GM18858 (cell line): Measurements from ENCODE around the gene CACFD1.
"Not testable (repeated sequence)": the region's sequence is repeated elsewhere in the genome, so short reads cannot be mapped to it uniquely, and the experiment has no call there.

Experiments
- ATAC-seq: cut with Tn5 transposase; IDR thresholded peaks from one replicate; pipeline ENCODE4 v1.9.1; 2021; ENCODE audit not compliant: unreplicated experiment

CACFD1 gene

GRCh38 chr9:133439337-133439736, 20.4 kb upstream of the CACFD1 start:
- ATAC-seq = no peak

- no peak for ATAC-seq
These were observed 18.9 kb upstream of the CACFD1 start for GRCh38 chr9:133440874-133441273.

GRCh38 chr9:133441571-133441970, 18.2 kb upstream of the CACFD1 start:
- no peak for ATAC-seq

- ATAC-seq = no peak
These were observed 16.5 kb upstream of the CACFD1 start for GRCh38 chr9:133443248-133443647.

GRCh38 chr9:133443982-133444381, 15.8 kb upstream of the CACFD1 start:
- ATAC-seq = no peak

GRCh38 chr9:133445293-133445969, 14.3 kb upstream of the CACFD1 start:
- ATAC-seq = no peak

- ATAC-seq = no peak
These were observed 11.2 kb upstream of the CACFD1 start for GRCh38 chr9:133448487-133448972.

GRCh38 chr9:133449760-133450159, 10.0 kb upstream of the CACFD1 start:
- ATAC-seq = no peak

GRCh38 chr9:133451865-133452264, 7.9 kb upstream of the CACFD1 start:
- ATAC-seq = not testable (repeated sequence)

GRCh38 chr9:133452562-133452961, 7.2 kb upstream of the CACFD1 start:
- no peak for ATAC-seq

- no peak for ATAC-seq
These were observed 6.1 kb upstream of the CACFD1 start for GRCh38 chr9:133453651-133454050.

- no peak for ATAC-seq
These were observed 5.5 kb upstream of the CACFD1 start for GRCh38 chr9:133454325-133454724.

- ATAC-seq = no peak
These were observed 4.7 kb upstream of the CACFD1 start for GRCh38 chr9:133454943-133455673.

GRCh38 chr9:133455936-133456335, 3.8 kb upstream of the CACFD1 start:
- ATAC-seq = no peak

GRCh38 chr9:133456409-133456808, 3.4 kb upstream of the CACFD1 start:
- ATAC-seq = no peak

- no peak for ATAC-seq
These were observed 2.5 kb upstream of the CACFD1 start for GRCh38 chr9:133457233-133457632.

GRCh38 chr9:133457748-133458147, 2.0 kb upstream of the CACFD1 start:
- no peak for ATAC-seq

GRCh38 chr9:133458643-133459312, 1.0 kb upstream of the CACFD1 start:
- no peak for ATAC-seq

GRCh38 chr9:133460405-133461175, 812 bp downstream of the CACFD1 start:
- peak; percentile 16 for ATAC-seq

- ATAC-seq = no peak
These were observed 2.2 kb downstream of the CACFD1 start for GRCh38 chr9:133461975-133462374.

GRCh38 chr9:133463234-133463863, 3.6 kb downstream of the CACFD1 start:
- ATAC-seq = no peak
